ENCODE data around the gene CREBBP.

Gene CREBBP

DNA sequence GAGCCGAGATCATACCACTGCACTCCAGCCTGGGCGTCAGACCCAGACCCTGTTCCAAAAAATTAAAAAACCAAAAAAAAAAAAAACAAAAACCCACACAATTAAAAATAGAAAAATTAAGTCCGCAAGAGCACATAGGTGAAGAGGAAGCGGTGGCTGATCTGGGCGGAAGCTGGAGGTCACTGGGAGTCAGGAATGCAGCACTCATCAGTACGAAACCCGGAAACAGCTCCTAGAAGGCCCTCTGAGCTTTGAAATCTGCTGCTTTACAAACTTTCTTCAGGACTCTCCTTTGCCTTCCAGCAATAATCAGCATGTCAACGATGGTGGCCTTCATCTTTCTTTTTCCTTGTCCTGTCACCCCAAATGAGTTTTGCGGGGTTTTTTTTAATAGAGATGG is 192.7 kb downstream of the CREBBP start:
- Mint-ChIP-seq H3K27me3 (no peaks in the 10 kb centered on the region), H3K4me3 (no peak overlapping the region), H3K4me1 (ENCODE audit: low read depth) (peaks cover 8% of the 10 kb centered on the region), H3K9me3 (no peaks in the 10 kb centered on the region), H3K27ac (no peak overlapping the region), H3K36me3 (ENCODE audit: low read depth) (peaks cover 65% of the 10 kb centered on the region)

DNA sequence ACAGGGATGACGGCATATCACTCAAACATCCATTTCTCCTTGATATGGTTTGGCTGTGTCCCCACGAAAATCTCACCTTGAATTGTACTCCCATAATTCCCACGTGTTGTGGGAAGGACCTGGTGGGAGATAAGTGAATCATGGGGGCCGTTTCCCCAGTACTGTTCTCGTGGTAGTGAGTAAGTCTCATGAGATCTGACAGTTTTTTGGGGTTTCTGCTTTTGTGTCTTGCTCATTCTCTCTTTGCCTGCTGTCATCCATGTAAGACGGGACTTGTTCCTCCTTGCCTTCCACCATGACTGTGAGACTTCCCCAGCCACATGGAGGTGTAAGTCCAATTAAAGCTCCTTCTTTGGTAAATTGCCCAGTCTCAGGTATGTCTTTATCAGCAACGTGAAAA is 193.5 kb downstream of the CREBBP start:
- H3K36me3 Mint-ChIP-seq (ENCODE audit: low read depth): peaks cover 72% of the 10 kb centered on the region
- no peaks in the 10 kb centered on the region for H3K9me3 Mint-ChIP-seq
- H3K4me3 Mint-ChIP-seq: no peak overlapping the region
- H3K27me3 Mint-ChIP-seq: no peaks in the 10 kb centered on the region
- H3K4me1 Mint-ChIP-seq (ENCODE audit: low read depth): peaks cover 8% of the 10 kb centered on the region
- no peak overlapping the region for H3K27ac Mint-ChIP-seq

DNA sequence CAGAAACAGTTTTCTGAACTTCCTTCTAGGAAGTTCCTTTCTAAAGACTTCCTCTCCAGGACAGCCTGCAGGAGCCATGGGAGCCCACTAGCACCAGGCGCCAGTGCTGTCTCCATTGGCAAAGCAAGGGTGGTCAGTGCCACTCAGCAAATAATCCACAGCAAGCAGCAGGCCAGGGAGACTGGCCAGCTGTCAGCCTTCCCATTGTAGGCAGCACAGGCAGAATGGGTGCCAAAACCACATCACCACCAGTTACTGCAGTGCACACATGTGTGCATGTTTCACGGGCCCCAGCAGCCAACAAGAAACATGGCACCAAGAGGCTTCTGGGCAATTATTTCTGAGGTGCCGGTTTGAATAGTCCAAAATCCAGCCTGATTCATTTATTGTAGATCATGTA is 199.3 kb downstream of the CREBBP start:
- no peak overlapping the region for H3K4me3 Mint-ChIP-seq
- H3K9me3 Mint-ChIP-seq: no peaks in the 10 kb centered on the region
- peaks cover 71% of the 10 kb centered on the region for H3K36me3 Mint-ChIP-seq (ENCODE audit: low read depth)
- H3K4me1 Mint-ChIP-seq (ENCODE audit: low read depth): no peaks in the 10 kb centered on the region
- H3K27me3 Mint-ChIP-seq: no peaks in the 10 kb centered on the region
- no peak overlapping the region for H3K27ac Mint-ChIP-seq

DNA sequence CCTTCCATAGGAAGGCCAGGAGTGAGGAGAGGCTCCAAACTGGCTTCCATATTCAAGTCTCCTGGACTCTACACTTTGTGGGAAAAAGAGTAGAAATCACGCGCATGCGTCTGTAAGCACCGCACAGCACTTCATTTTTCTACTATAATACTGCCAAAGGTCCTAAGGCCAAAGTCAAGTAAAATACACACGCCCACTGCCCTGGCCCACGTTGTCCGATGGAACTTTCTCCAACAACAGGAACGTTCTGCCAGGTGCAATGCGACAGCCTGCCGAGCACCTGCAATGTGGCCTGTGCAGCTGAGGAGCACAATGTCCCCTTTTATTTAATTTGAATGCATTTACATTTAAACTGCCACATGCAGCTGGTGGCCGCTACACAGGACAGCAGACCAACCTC is 202.5 kb downstream of the CREBBP start:
- Mint-ChIP-seq H3K4me1 (ENCODE audit: low read depth) (no peaks in the 10 kb centered on the region), H3K27me3 (no peaks in the 10 kb centered on the region), H3K4me3 (no peak overlapping the region), H3K27ac (no peak overlapping the region), H3K9me3 (no peaks in the 10 kb centered on the region), H3K36me3 (ENCODE audit: low read depth) (peaks cover 68% of the 10 kb centered on the region)

DNA sequence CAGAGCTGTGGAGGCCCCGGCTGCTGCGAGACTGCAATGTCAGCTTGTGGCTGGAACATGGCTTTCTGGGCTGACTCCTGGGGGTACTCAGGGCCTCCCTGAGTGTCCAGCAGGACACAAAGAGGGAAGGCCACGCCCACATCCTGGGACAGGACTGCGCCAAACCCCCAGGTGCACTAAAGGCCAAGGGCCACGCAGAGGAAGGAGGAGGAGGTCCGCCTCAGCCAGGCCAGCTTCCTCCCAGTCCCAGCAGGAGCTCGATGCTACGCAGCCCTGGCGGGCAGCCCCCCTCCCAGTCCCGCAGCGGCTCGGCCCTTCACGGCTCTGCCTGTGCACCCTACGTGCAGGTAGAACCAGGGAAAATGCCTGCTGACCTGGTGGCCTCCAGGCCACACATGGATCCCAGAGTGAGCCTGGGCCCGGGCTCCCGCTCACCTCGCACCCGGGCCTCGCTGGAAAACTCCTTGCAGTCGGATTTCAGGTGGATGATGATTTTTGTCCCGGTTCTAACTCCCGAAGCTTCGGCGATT is 204.8 kb downstream of the CREBBP start:
- Mint-ChIP-seq H3K9me3 (no peaks in the 10 kb centered on the region), H3K4me1 (ENCODE audit: low read depth) (peaks cover 5% of the 10 kb centered on the region), H3K27ac (no peak overlapping the region), H3K36me3 (ENCODE audit: low read depth) (peaks cover 64% of the 10 kb centered on the region), H3K27me3 (no peaks in the 10 kb centered on the region), H3K4me3 (no peak overlapping the region)
